IMR-90 (cell line): ENCODE data around the gene SLC45A2.

Experiments
- CEBPB ChIP-seq: IDR thresholded peaks from 2 replicates; pipeline ENCODE4 v1.6.1; 2012; ENCODE audit warnings: low read depth, low read length, improper control_type of control experiment
- CHD1 ChIP-seq: IDR thresholded peaks from 2 replicates; pipeline ENCODE4 v1.6.1; 2012; ENCODE audit warnings: low read depth, low read length, improper control_type of control experiment
- MAFK ChIP-seq: IDR thresholded peaks from 2 replicates; pipeline ENCODE4 v1.6.1; 2012; ENCODE audit warnings: low read depth, low read length, improper control_type of control experiment
- MAZ ChIP-seq: IDR thresholded peaks from 2 replicates; pipeline ENCODE4 v1.6.1; 2012; ENCODE audit warnings: low read depth, mild to moderate bottlenecking, low read length, improper control_type of control experiment, moderate library complexity, borderline replicate concordance
- MXI1 ChIP-seq: IDR thresholded peaks from 2 replicates; pipeline ENCODE4 v1.6.1; 2012; ENCODE audit warnings: low read depth, mild to moderate bottlenecking, low read length, moderate library complexity, borderline replicate concordance
- NFE2L2 ChIP-seq: fragments of 150-350 bp; IDR thresholded peaks from 2 replicates; pipeline ENCODE4 v1.6.1; 2016; ENCODE audit warnings: low read depth, mild to moderate bottlenecking, low read length
- POLR2A ChIP-seq: IDR thresholded peaks from 2 replicates; pipeline ENCODE4 v1.6.1; 2012; ENCODE audit warnings: mild to moderate bottlenecking, low read depth, low read length
- RCOR1 ChIP-seq: IDR thresholded peaks from 2 replicates; pipeline ENCODE4 v1.6.1; 2012; ENCODE audit warnings: mild to moderate bottlenecking, low read length, improper control_type of control experiment; ENCODE audit not compliant: insufficient replicate concordance
- RFX5 ChIP-seq: IDR thresholded peaks from 2 replicates; pipeline ENCODE4 v1.8.0; 2012; ENCODE audit warnings: low read depth, mild to moderate bottlenecking, low read length, moderate library complexity
- SMC3 ChIP-seq: fragments of 150-350 bp; IDR thresholded peaks from 2 replicates; pipeline ENCODE4 v1.6.1; 2016; ENCODE audit warnings: low read depth, mild to moderate bottlenecking, antibody characterized with exemption, low read length, moderate library complexity
- TF ChIP-seq, protein P1 (sequence below): conservative IDR thresholded peaks from 2 replicates; pipeline ENCODE4 v1.5.1; 2012; ENCODE audit warnings: mild to moderate bottlenecking, low read depth, low read length, improper control_type of control experiment
- TF ChIP-seq, protein P2 (sequence below): fragments of 150-350 bp; IDR thresholded peaks from 2 replicates; pipeline ENCODE4 v1.6.1; 2017; ENCODE audit warnings: mild to moderate bottlenecking, antibody characterized with exemption, low read length, low read depth
- TF ChIP-seq, protein P3 (sequence below): fragments of 150-350 bp; IDR thresholded peaks from 2 replicates; pipeline ENCODE4 v1.6.1; 2016; ENCODE audit warnings: low read depth, mild to moderate bottlenecking, low read length, moderate library complexity, borderline replicate concordance

DNA sequence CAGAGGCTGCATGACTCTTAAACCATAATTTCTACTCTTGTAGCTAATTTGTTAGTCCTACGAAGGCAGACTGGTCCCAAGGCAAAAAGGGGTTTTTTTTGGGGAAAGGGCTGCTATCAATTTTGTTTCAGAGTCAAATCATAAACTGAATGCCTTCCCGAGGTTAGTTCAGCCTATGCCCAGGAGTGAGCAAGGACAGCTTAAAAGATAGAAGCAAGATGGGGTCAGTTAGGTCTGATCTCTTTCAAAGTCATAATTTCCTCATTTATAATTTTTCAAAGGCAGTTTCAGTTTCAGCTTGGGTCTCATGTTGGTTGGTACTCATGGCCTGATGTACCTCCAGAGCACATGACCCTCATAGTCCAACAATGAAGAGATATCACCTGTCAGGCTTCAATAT lies 56.2 kb downstream of the SLC45A2 start:
- TF ChIP-seq MAFK = no peak
- TF ChIP-seq, protein P1, sequence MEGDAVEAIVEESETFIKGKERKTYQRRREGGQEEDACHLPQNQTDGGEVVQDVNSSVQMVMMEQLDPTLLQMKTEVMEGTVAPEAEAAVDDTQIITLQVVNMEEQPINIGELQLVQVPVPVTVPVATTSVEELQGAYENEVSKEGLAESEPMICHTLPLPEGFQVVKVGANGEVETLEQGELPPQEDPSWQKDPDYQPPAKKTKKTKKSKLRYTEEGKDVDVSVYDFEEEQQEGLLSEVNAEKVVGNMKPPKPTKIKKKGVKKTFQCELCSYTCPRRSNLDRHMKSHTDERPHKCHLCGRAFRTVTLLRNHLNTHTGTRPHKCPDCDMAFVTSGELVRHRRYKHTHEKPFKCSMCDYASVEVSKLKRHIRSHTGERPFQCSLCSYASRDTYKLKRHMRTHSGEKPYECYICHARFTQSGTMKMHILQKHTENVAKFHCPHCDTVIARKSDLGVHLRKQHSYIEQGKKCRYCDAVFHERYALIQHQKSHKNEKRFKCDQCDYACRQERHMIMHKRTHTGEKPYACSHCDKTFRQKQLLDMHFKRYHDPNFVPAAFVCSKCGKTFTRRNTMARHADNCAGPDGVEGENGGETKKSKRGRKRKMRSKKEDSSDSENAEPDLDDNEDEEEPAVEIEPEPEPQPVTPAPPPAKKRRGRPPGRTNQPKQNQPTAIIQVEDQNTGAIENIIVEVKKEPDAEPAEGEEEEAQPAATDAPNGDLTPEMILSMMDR = no peak
- no peak for TF ChIP-seq POLR2A
- TF ChIP-seq RFX5 = no peak
- TF ChIP-seq, protein P2, sequence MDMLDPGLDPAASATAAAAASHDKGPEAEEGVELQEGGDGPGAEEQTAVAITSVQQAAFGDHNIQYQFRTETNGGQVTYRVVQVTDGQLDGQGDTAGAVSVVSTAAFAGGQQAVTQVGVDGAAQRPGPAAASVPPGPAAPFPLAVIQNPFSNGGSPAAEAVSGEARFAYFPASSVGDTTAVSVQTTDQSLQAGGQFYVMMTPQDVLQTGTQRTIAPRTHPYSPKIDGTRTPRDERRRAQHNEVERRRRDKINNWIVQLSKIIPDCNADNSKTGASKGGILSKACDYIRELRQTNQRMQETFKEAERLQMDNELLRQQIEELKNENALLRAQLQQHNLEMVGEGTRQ = no peak
- TF ChIP-seq CHD1 = no peak
- TF ChIP-seq CEBPB = no peak
- TF ChIP-seq MXI1 = no peak
- no peak for TF ChIP-seq MAZ
- no peak for TF ChIP-seq NFE2L2
- TF ChIP-seq SMC3 = no peak
- TF ChIP-seq, protein P3, sequence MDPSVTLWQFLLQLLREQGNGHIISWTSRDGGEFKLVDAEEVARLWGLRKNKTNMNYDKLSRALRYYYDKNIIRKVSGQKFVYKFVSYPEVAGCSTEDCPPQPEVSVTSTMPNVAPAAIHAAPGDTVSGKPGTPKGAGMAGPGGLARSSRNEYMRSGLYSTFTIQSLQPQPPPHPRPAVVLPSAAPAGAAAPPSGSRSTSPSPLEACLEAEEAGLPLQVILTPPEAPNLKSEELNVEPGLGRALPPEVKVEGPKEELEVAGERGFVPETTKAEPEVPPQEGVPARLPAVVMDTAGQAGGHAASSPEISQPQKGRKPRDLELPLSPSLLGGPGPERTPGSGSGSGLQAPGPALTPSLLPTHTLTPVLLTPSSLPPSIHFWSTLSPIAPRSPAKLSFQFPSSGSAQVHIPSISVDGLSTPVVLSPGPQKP = no peak
- no peak for TF ChIP-seq RCOR1
